OCI-LY7 (cell line): ENCODE data around the gene PLK5. TPM values are rescaled to one million over a fixed set of nuclear protein-coding genes. Genes with fewer than 3 reads are reported as not detected.

Experiments
- small RNA-seq: library from RNA; depleted of rRNA; stranded (forward); fragments of <200 nt; gene quantifications from one replicate; pipeline ENCODE3, GENCODE V24; 2014
- total RNA-seq, 2 experiments: library from RNA; depleted of rRNA in 1 of 2; stranded (reverse); fragments of >200 nt in 1 of 2; shearing (Covaris generic) in 1 of 2; gene quantifications; 2 replicates each; pipeline ENCODE4 v1.2.3, GENCODE V29; 2014 to 2022

PLK5 gene
- total RNA-seq, 2 experiments from 2014 or later: 0.17 TPM; not detected in 1

Small RNA genes lying within 50 kb of the gene (small RNA-seq; reads per million reads assigned to genes)
- gene AC005943.2 (not detected), gene RN7SL477P (not detected)

Other genes with a start within 250 kb of the PLK5 start
- 52.6 and 53.2 TPM in 2 replicates for gene FAM174C, start 248.5 kb upstream of the PLK5 start, total RNA-seq (2014; rRNA removed; shearing (Covaris generic))
- gene FAM174C, start 248.5 kb upstream of the PLK5 start, total RNA-seq (2022): 79.8 and 81.5 TPM in 2 replicates
- gene EFNA2, start 238.2 kb upstream of the PLK5 start, total RNA-seq (2014; rRNA removed; shearing (Covaris generic)): not detected in 2 replicates
- not detected in 2 replicates for gene EFNA2, start 238.2 kb upstream of the PLK5 start, total RNA-seq (2022)
- gene NDUFS7, start 140.2 kb upstream of the PLK5 start, total RNA-seq (2014; rRNA removed; shearing (Covaris generic)): 125 and 132 TPM in 2 replicates
- gene NDUFS7, start 140.2 kb upstream of the PLK5 start, total RNA-seq (2022): 147 and 148 TPM in 2 replicates
- 9.7 and 14.4 TPM in 2 replicates for gene GAMT, start 122.5 kb upstream of the PLK5 start, total RNA-seq (2014; rRNA removed; shearing (Covaris generic))
- gene GAMT, start 122.5 kb upstream of the PLK5 start, total RNA-seq (2022): 17.6 and 27.5 TPM in 2 replicates
- gene DAZAP1, start 116.5 kb upstream of the PLK5 start, total RNA-seq (2014; rRNA removed; shearing (Covaris generic)): 170 and 210 TPM in 2 replicates
- 373 and 383 TPM in 2 replicates for gene DAZAP1, start 116.5 kb upstream of the PLK5 start, total RNA-seq (2022)
- gene RPS15, start 85.7 kb upstream of the PLK5 start, total RNA-seq (2014; rRNA removed; shearing (Covaris generic)): 2,068 and 2,241 TPM in 2 replicates
- gene RPS15, start 85.7 kb upstream of the PLK5 start, total RNA-seq (2022): 1,654 and 1,860 TPM in 2 replicates
- 0.23 and 0.57 TPM in 2 replicates for gene APC2, start 74.0 kb upstream of the PLK5 start, total RNA-seq (2014; rRNA removed; shearing (Covaris generic))
- gene APC2, start 74.0 kb upstream of the PLK5 start, total RNA-seq (2022): 2.4 and 5.5 TPM in 2 replicates
- gene C19orf25, start 44.9 kb upstream of the PLK5 start, total RNA-seq (2014; rRNA removed; shearing (Covaris generic)): 27.1 and 45.6 TPM in 2 replicates
- 54.6 and 58.6 TPM in 2 replicates for gene C19orf25, start 44.9 kb upstream of the PLK5 start, total RNA-seq (2022)
- gene PCSK4, start 33.7 kb upstream of the PLK5 start, total RNA-seq (2014; rRNA removed; shearing (Covaris generic)): 1.9 and 8.3 TPM in 2 replicates
- gene PCSK4, start 33.7 kb upstream of the PLK5 start, total RNA-seq (2022): 13.0 and 15.7 TPM in 2 replicates
- gene REEP6, start 32.9 kb upstream of the PLK5 start, total RNA-seq (2014; rRNA removed; shearing (Covaris generic)): 0.46 and 1.3 TPM in 2 replicates
- 3.1 and 3.6 TPM in 2 replicates for gene REEP6, start 32.9 kb upstream of the PLK5 start, total RNA-seq (2022)
- gene ADAMTSL5, start 11.1 kb upstream of the PLK5 start, total RNA-seq (2014; rRNA removed; shearing (Covaris generic)): not detected in 2 replicates
- gene ADAMTSL5, start 11.1 kb upstream of the PLK5 start, total RNA-seq (2022): 0.34 TPM in 1 of 2 replicates, not detected in the other
- gene MEX3D, start 44.2 kb downstream of the PLK5 start, total RNA-seq (2014; rRNA removed; shearing (Covaris generic)): 11.7 and 13.6 TPM in 2 replicates
- gene MEX3D, start 44.2 kb downstream of the PLK5 start, total RNA-seq (2022): 9.4 and 11.9 TPM in 2 replicates
- 147 and 172 TPM in 2 replicates for gene MBD3, start 68.8 kb downstream of the PLK5 start, total RNA-seq (2014; rRNA removed; shearing (Covaris generic))
- 168 TPM in 2 replicates for gene MBD3, start 68.8 kb downstream of the PLK5 start, total RNA-seq (2022)
- 85.3 and 86.2 TPM in 2 replicates for gene UQCR11, start 81.4 kb downstream of the PLK5 start, total RNA-seq (2014; rRNA removed; shearing (Covaris generic))
- gene UQCR11, start 81.4 kb downstream of the PLK5 start, total RNA-seq (2022): 143 and 187 TPM in 2 replicates
- 413 and 518 TPM in 2 replicates for gene TCF3, start 128.5 kb downstream of the PLK5 start, total RNA-seq (2014; rRNA removed; shearing (Covaris generic))
- gene TCF3, start 128.5 kb downstream of the PLK5 start, total RNA-seq (2022): 811 and 878 TPM in 2 replicates
- gene ONECUT3, start 229.4 kb downstream of the PLK5 start, total RNA-seq (2014; rRNA removed; shearing (Covaris generic)): not detected in 2 replicates
- not detected in 2 replicates for gene ONECUT3, start 229.4 kb downstream of the PLK5 start, total RNA-seq (2022)